IPS-18c (cell line): ENCODE measurements around the gene GABPA.
"Not testable (repeated sequence)": the region's sequence is repeated elsewhere in the genome, so short reads cannot be mapped to it uniquely, and the experiment has no call there.

ENCODE experiments used
- H3K4me3 ChIP-seq: 2 replicates; pipeline ENCODE4 v1.7.0; 2013; ENCODE audit warnings: low read depth, mild to moderate bottlenecking, low read length, moderate library complexity; ENCODE audit not compliant: insufficient read depth
- H3K9me3 ChIP-seq: one replicate; pipeline ENCODE4 v1.6.1; 2013; ENCODE audit warnings: mild to moderate bottlenecking, low read length, moderate library complexity; ENCODE audit not compliant: control insufficient read depth, insufficient read depth

GABPA gene

GRCh38 chr21:25734904-25735645 lies at the start of gene GABPA, which contains the start of gene ATP5PF:
GABPA (plus strand) TSS chr21:25734972; CDS start chr21:25741599, 6,627 bp downstream.
ATP5PF (minus strand) TSS chr21:25734904; CDS start chr21:25729794, 5,110 bp downstream.
- Histone ChIP-seq H3K4me3 (peak within 1 kb of the TSS; percentile 98), H3K9me3 (no peaks in the 10 kb centered on the region)

GRCh38 chr21:25687787-25688186 lies 47.0 kb upstream of the GABPA start:
- Histone ChIP-seq H3K4me3 (no peak overlapping the region), H3K9me3 (no peaks in the 10 kb centered on the region)

- no peak overlapping the region for H3K4me3 ChIP-seq
- no peaks in the 10 kb centered on the region for H3K9me3 ChIP-seq
Observed at GRCh38 chr21:25688275-25689155, 46.3 kb upstream of the GABPA start.

- no peaks in the 10 kb centered on the region for H3K9me3 ChIP-seq
- no peak overlapping the region for H3K4me3 ChIP-seq
Observed at GRCh38 chr21:25689226-25689625, 45.5 kb upstream of the GABPA start.

GRCh38 chr21:25691976-25692375 lies 42.8 kb upstream of the GABPA start:
- Histone ChIP-seq H3K9me3 (no peaks in the 10 kb centered on the region), H3K4me3 (no peak overlapping the region)

- not testable (repeated sequence) for H3K4me3 ChIP-seq, H3K9me3 ChIP-seq
Observed at GRCh38 chr21:25695461-25695860, 39.3 kb upstream of the GABPA start.

GRCh38 chr21:25700741-25701140 lies 34.0 kb upstream of the GABPA start:
- H3K4me3 ChIP-seq: no peak overlapping the region

GRCh38 chr21:25701529-25701928 lies 33.2 kb upstream of the GABPA start:
- H3K4me3 ChIP-seq: no peak overlapping the region
- no peaks in the 10 kb centered on the region for H3K9me3 ChIP-seq

More at GRCh38 chr21:25700741-25701140, 34.0 kb upstream of the GABPA start:
- H3K9me3 ChIP-seq: no peaks in the 10 kb centered on the region

GRCh38 chr21:25708467-25709065 lies 26.2 kb upstream of the GABPA start:
- no peak overlapping the region for H3K4me3 ChIP-seq
- no peaks in the 10 kb centered on the region for H3K9me3 ChIP-seq

GRCh38 chr21:25709684-25710265 lies 25.0 kb upstream of the GABPA start:
- Histone ChIP-seq H3K9me3 (no peaks in the 10 kb centered on the region), H3K4me3 (no peak overlapping the region)

GRCh38 chr21:25710550-25710949 lies 24.2 kb upstream of the GABPA start:
- no peaks in the 10 kb centered on the region for H3K9me3 ChIP-seq
- no peak overlapping the region for H3K4me3 ChIP-seq

GRCh38 chr21:25714066-25714465 lies 20.7 kb upstream of the GABPA start:
- H3K4me3 ChIP-seq, H3K9me3 ChIP-seq: not testable (repeated sequence)

GRCh38 chr21:25717491-25718147 lies 17.2 kb upstream of the GABPA start:
- Histone ChIP-seq H3K9me3 (no peaks in the 10 kb centered on the region), H3K4me3 (no peak overlapping the region)

GRCh38 chr21:25721987-25722386 lies 12.8 kb upstream of the GABPA start:
- H3K4me3 ChIP-seq: no peak overlapping the region
- no peaks in the 10 kb centered on the region for H3K9me3 ChIP-seq

- Histone ChIP-seq H3K9me3 (no peaks in the 10 kb centered on the region), H3K4me3 (no peak overlapping the region)
Observed at GRCh38 chr21:25722631-25723030, 12.1 kb upstream of the GABPA start.

GRCh38 chr21:25732091-25732760 lies 2.5 kb upstream of the GABPA start:
- H3K9me3 ChIP-seq: no peaks in the 10 kb centered on the region
- no peak overlapping the region for H3K4me3 ChIP-seq
